HG03575 (cell line): ENCODE results near the gene SMURF2.
A peak's percentile ranks its signal among the peaks of the same experiment; 100 is the strongest.

Experiments
- ATAC-seq: cut with Tn5 transposase; IDR thresholded peaks from one replicate; pipeline ENCODE4 v1.9.1; 2021; ENCODE audit not compliant: unreplicated experiment, insufficient number of reproducible peaks, low FRiP score; ENCODE audit errors: extremely low read depth

The SMURF2 gene

DNA sequence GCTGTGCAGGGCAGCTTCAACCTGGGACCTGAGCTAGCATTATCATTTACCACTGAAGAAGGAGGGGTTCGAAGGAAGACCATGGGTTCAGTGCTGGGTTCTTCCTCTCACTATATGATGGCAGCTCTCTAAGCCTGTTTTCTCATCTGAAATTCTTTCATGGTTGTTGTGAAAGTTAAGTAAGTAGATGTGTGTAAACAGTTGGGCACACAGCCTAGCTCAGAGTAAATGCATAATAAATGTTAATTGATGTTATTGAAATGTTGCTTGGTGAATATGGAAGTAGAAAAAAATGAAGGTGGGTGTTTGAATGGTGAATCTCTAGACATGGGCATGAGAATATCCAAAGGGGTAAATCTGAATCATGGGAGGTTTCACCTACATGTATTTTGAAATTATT lies 146.3 kb downstream of the SMURF2 start:
- ATAC-seq = no peak

DNA sequence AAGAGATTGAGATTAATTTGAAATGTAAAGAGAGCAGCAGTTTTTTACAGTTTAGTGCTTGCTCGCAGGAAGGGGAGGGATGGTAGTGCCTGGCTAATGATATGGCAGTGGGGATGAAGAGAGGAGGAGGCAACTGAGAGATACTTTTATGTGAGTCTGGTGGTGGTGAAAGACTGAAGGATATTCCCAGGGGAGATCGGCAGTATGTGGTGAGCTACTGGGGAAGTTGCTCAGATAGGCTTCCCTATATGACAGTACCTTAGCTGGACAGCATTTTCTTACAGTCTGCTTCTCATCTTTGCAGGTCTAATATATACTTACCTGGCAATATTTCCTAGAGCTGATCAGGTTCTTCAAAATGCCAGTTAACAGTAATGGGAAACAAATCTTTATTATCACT lies 146.7 kb downstream of the SMURF2 start:
- ATAC-seq = no peak

DNA sequence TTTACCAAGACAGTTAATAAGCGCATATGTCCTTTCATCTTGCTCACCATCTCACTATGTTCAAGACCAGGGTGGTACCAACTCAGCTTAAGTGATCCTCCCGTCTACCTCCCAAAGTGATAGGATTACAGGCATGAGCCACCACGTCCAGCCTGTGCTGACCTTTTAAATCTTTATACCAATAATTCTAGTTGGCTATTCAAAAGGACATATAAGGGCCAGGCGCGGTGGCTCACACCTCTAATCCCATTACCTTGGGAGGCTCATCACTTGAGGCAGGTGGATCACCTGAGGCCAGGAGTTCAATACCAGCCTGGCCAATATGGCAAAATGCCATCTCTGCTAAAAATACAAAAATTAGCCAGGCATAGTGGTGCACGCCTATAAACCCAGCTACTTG lies 152.9 kb downstream of the SMURF2 start:
- no peak for ATAC-seq

DNA sequence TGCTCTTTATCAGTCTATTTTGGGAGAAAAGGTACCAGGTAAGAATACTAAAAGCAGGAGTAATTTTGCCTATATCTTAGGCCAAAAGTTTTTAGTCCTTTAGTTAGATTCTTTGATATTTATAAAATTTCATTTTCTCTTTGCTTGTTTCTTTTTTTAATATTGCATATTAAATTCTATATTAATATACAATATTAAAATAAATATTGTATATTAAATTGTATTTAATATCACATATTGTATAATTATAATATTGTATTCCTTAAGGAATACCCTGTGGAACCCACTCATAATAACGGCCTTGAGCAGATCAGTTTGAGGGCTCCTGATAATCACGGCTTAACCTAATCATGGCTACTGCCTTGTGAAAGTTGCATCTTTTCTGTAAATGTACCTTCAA lies 153.4 kb downstream of the SMURF2 start:
- ATAC-seq = no peak

DNA sequence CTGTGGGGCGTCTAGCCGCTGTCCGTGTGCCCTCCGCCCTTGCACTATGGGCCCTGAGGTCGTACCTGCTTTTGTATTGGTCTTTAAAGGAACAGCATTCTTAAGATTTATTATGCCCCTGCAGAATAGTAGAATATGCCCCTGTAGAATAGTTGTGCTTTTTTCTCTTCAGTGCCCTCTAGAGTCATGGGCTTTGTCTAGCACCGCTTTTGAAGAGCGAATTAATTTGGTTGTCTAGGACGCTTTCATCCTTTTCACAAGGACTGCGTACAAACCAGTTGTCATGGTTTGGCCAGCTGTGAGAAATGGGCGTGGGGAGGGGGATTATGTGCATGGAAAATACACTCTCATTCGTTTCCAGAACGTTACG lies 154.7 kb downstream of the SMURF2 start:
- peak; percentile 15 for ATAC-seq

DNA sequence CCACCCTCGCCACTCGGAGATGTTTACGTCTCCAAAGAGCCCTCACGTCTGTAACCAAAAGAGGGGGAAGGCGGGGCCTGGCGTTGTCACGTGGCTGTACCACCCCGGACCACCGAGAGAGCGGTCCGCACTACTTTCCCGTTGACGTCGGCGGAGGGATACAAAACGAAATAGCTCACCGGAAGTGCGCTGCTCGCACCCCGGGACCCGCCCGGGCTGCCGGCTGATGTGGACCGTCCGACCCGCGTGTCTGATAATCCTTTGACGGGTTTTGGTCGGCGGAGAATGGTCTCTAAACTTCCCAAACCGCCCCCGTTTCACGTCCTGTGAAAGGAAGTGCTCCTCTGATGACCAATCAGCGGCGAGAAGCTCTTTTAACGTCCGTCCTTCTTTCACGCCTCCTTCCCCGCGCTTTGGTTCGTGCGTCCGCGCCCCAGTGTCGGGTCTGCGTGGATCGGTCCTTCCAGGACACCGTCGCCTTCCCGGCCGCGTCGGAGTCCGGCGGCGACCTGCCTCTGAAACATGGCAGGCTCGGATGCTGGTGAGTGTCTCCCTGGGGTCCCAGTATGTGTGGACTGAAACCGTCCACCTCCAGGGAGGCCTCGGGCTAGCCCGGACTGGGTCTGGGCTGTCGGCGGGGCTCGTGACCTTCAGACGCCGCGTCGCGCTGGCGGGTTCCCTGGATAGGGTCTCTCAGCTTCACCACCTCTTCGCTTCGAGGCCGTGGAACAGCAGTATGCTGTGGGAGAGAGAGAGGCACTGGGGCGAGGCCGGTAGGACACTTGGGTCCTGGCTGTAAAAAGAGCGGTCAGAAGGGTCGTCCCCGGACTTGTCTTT lies 155.3 kb downstream of the SMURF2 start, which contains the start of gene CEP95:
Gene CEP95, plus strand, starts transcription at position 402 of the 837 bp plus-strand sequence. Its CDS starts 121 bp downstream, at position 523.
- ATAC-seq = peak; percentile 30

DNA sequence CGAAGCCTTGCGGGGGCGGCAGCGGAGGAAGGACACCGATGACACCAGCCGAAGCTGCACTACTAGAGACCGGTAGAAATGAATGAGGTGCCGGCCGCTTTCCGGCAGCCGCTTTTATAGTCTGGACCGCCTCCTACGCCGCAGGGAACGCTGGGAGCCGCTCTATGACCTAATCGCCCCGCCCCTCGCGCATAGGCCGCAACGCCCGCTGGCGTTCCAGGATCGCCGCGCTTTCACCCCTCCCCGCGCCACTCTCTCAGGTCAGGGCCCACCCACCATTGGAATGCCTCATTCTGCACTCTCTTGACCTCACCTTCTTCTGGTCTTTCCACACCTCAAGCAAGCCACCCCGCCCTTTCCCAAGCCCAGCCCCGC lies 155.9 kb downstream of the SMURF2 start, which contains the start of gene DDX5:
Gene DDX5, minus strand, starts transcription at position 89 of the 375 bp plus-strand sequence. CDS start 170 bp downstream, outside the sequence.
- peak; percentile 25 for ATAC-seq

DNA sequence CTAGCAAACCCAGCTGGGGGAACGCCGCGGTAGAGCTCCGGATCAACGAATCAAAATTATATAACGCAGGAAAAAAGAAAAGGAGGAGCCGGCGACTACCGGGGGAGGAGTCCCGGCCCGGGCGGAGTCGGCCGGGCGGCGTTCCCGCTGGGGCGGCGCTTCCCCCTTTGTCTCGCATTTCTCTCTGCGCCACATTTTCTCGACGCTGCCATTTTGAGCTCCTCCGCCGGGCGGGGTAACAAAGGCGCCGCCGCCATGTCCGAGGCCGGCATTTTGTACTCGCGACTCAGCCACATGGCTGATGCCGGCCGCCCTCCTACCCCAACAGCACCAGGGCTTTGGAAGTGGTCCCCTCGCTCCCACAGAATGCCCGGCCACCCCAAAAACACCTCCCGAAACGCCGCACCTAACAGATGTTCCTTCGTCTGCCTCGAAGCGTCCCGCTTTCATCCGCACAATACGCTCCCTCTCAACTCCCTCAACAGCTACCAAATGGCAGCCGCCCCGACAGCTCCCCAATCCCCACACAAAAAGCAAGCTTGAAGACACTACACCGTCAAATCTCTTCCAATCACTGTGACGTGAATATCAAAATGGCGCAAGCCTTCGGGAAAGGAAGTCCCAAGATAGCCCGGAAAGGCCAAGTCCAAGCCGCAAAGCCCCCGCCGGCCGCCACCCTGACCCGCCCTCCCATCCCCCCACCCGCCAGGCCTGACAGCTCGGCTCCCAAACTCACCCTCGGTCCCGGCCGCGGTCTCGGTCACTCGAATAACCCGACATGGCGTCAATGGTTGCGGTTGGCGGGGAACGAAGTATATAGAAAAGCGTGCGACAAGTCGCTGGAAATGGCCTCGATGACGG lies 156.5 kb downstream of the SMURF2 start:
- no peak for ATAC-seq

DNA sequence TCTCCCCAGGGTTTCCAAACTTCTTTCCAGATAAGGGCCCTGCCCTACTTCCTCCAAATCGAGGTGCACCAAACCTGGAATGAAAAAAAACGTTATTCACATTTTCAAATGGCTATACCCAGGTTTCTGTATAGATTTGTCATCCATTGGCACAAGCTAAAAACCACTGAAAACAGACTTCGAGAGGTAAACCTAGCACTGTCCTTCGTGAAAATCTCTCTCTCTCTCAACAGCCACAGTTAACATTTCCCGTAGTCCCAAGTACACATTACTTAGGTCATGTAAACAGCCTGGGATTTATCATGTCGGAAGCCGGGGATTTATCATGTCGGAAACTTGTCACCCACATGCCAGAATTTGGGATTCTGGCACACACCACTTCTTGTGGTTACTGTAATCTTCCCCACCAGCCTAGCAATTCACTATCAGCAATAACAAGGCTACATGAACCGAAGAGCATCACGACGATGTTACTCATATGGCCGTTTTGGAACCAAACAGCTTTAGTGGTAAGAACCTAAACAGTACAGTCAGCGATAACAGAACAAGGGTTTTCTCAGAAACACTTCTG lies 157.3 kb downstream of the SMURF2 start:
- no peak for ATAC-seq

DNA sequence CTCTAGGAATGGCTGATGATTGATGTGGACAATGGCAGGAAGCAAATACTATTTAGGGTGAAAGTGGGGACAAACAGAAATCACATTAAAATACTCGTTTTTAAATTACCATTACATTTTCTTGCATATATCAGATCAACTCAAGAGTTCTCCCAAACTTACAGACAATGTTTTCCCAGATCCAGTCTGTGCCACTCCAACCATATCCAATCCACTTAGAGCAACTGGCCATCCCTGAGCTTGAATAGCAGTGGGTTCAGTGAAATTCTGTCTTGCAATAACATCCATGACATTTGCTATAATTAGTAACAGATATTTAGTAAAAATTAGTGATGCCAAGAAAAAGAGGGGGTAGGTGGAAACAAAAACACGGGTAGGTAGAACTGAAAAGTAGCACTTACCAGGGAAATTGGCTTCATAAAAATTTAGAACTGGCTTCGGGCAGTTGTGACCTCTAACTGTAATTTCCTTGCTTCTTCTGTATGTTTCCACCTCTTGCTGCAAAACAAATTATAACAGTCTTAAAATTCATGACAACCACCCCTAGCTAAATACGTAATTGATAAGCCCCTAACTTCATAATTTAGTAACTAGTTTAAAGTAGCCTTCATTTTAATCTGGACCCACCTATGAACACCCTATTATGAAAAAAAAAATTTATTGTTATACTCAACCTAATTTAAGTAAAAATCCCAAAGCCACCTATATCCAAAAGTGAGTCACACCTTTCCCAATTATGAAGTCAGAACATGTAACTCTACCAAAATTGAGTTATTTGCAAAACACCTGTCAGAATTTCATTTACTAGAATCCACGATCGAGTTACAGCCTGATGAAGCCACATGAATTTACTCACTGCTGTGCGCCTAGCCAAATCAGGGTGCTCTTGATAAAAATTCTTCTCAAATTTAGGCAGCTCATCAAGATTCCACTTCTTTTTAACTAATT lies 158.0 kb downstream of the SMURF2 start:
- no peak for ATAC-seq

DNA sequence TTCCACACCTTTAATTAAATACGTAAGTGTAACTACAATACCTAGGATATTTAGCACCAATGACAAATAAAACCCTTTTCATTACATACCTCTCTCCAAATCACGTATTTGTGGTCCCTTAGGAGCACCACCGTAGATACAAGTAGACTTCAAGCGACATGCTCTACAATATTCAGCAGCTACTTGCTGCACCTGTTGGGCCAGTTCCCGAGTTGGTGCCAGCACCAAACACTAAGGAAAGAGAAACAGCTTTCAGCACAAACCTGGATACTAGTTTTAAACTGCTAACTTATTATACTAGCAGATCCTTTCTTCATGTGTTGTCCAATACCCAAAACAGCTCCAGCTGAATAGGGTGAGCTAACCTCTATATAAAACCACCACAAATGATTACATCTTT lies 158.8 kb downstream of the SMURF2 start:
- no peak for ATAC-seq

DNA sequence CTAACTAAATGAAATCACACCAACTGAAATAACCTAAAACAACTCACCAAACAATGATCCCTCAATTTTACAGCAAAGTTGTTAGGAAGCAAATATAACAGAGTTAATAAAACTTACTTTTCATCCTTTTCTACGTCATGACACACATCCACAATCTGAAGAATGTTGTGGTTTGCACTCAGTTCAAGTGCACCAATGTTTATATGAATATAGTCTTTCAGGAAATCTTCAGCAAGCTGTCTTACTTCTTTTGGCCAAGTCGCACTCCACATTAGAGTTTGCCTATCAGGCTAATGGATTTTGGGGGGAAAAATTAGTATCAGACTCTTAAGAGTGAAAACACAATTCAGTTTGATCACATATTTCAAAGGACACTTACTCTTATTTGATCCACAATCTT lies 159.3 kb downstream of the SMURF2 start:
- no peak for ATAC-seq

DNA sequence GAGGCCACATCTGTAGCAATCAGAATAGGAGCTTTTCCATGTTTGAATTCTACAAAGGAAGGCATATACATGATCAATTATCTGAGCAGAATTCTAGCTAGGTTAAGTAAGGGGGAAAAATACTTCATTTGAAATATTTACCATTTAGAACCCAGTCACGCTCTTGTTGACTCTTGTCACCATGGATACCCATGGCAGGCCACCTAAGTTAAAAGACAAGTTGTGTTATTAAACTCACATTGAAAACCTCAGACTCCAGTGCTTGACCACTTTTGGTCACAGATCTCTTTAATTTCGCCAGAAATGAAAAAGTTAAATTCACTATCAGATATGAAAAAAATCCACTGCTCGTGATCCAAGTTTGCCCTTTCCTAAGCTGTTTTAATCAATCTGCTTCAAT lies 160.1 kb downstream of the SMURF2 start:
- ATAC-seq = no peak

DNA sequence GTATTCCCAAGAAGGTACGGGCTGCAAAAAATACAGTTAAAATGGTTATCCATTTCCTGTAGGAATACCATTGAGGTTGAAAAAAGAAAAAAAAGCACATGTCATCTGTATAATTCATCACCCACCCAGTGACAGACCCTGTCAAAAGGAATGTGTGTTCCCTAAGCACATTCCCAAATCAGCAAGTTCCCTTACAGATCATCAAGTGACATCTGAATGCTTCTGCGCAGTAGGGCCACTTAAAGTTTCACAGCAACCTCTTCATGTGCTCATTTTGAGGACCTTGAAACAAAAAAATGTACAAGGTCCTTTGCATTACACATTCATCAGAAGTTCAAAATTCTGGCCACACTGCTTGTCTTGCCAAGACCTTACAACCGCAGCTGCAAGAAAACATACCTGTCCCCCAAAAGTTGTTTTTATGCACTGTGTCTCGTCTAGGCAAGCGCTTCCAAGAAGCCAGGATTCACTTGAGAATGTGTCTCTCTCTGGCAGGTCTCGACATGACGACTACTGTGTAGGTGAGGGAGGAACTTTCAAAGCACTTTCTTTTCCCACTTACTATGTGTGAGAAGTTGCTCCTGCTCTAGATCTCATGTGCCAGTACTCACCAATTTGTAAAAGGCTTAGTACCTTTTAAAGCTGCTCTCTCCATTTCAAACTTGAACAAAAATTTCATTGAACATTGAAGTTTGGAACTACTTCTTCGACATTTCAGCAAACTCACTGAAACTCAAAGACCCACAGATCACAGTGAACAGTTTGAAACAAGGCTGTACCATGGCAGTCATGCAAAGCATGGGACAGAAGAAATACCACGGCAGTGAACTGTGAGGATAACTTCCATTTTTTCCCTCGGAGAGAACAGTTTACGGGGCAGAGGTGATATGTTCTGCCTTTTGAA lies 161.0 kb downstream of the SMURF2 start:
- ATAC-seq = no peak

DNA sequence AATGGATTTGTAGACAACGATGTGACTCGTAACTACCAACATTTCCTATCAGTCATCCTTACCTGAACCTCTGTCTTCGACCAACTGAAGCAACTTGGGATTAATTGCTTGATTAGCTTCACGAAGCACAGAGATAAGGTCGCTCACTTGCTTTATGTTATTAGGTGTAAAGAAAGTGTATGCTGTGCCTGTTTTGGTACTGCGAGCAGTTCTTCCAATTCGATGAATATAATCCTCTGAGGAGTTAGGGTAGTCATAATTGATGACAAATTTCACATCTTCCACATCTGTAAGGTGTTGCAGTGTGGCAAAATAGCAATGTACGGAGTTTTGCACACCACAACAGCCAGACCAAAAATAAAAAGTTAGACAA lies 161.6 kb downstream of the SMURF2 start:
- ATAC-seq = no peak

DNA sequence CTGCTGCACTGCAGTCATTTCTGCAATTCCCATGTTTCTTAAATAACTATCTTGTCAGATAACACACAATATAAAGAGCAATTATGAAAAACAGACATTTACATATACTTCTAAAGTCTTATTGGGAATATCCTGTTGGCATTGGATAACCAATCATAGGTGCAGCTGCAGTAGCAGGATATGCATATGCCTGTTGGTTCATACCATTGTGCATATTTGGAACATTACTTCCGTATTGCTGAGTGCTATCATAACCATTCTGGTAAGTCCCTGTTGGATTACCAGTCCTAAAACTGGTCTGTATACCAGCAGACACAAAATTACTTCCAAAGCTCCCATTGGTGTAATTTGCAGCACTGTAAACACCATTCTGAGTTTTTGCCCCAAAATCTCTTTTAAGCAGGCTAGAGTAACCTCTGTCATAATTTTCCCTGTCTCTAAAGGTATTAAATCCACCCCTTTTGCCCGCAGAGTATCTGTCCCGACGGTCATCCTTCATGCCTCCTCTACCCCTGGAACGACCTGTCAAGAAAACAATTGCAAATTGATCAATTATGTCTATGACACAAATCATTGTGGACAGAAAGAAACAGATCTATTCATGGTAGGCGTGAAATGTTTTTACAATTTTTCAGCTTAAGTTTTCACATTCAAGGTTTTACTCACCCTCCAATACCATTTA lies 162.2 kb downstream of the SMURF2 start:
- ATAC-seq = no peak
